M059J (cell line): ENCODE results near the gene CDC42EP3. TPM values are rescaled to one million over a fixed set of nuclear protein-coding genes. Genes with fewer than 3 reads are reported as not detected.

Experiments used
- DNase-seq: peaks from one replicate; pipeline ENCODE4 v3.0.0-alpha.2; 2012; ENCODE audit warnings: low read depth
- total RNA-seq: library from RNA; depleted of rRNA; stranded (reverse); fragments of >200 nt; shearing (Covaris generic); gene quantifications from 2 replicates; pipeline ENCODE4 v1.2.3, GENCODE V29; 2014; rRNA removed

CDC42EP3 gene
- 63.4 and 78.4 TPM in 2 replicates for total RNA-seq

- DNase-seq, result peak; percentile 61
These were observed at the start of gene CDC42EP3 for GRCh38 chr2:37671009-37671815. CDC42EP3 (minus strand) TSS chr2:37671642; CDS start chr2:37646587, 25,055 bp downstream.

GRCh38 chr2:37721201-37721560, 49.7 kb upstream of the CDC42EP3 start:
- peak; percentile 60 for DNase-seq

GRCh38 chr2:37720533-37721200, 49.2 kb upstream of the CDC42EP3 start:
- no peak for DNase-seq

GRCh38 chr2:37718515-37719161, 47.2 kb upstream of the CDC42EP3 start:
- no peak for DNase-seq

GRCh38 chr2:37713258-37713700, 41.8 kb upstream of the CDC42EP3 start:
- DNase-seq, result peak; percentile 93

GRCh38 chr2:37711831-37712230, 40.4 kb upstream of the CDC42EP3 start:
- DNase-seq, result no peak

GRCh38 chr2:37711308-37711731, 39.9 kb upstream of the CDC42EP3 start:
- DNase-seq, result peak; percentile 98

- no peak for DNase-seq
These were observed 37.7 kb upstream of the CDC42EP3 start for GRCh38 chr2:37709111-37709510.

- DNase-seq, result no peak
These were observed 36.7 kb upstream of the CDC42EP3 start for GRCh38 chr2:37708146-37708545.

GRCh38 chr2:37707393-37707792, 36.0 kb upstream of the CDC42EP3 start:
- no peak for DNase-seq

- DNase-seq, result peak; percentile 34
These were observed 35.1 kb upstream of the CDC42EP3 start for GRCh38 chr2:37706334-37707183.

- DNase-seq, result no peak
These were observed 33.7 kb upstream of the CDC42EP3 start for GRCh38 chr2:37705191-37705590.

- DNase-seq, result peak; percentile 73
These were observed 27.6 kb upstream of the CDC42EP3 start for GRCh38 chr2:37698931-37699481.

- DNase-seq, result no peak
These were observed 23.9 kb upstream of the CDC42EP3 start for GRCh38 chr2:37695336-37695735.

- no peak for DNase-seq
These were observed 21.3 kb upstream of the CDC42EP3 start for GRCh38 chr2:37692711-37693110.

GRCh38 chr2:37689751-37690150, 18.3 kb upstream of the CDC42EP3 start:
- DNase-seq, result peak; percentile 60

- peak; percentile 95 for DNase-seq
These were observed 17.5 kb upstream of the CDC42EP3 start for GRCh38 chr2:37688771-37689468.

GRCh38 chr2:37686792-37687526, 15.5 kb upstream of the CDC42EP3 start:
- DNase-seq, result peak; percentile 20

GRCh38 chr2:37684809-37685208, 13.4 kb upstream of the CDC42EP3 start:
- DNase-seq, result no peak
